Right atrium auricular region (tissue), 2 donors: Measurements from ENCODE around the gene ODAPH. TPM values are rescaled to one million over a fixed set of nuclear protein-coding genes. Genes with fewer than 3 reads are reported as not detected.

Source experiments
- total RNA-seq, 2 donors: library from RNA; depleted of rRNA; stranded (reverse); fragments of >200 nt; gene quantifications; one replicate each; pipeline ENCODE4 v1.1.0, GENCODE V29; 2016

Gene ODAPH
- total RNA-seq, 2 donors from 2014 or later = not detected

Other genes starting within 250 kb of the ODAPH start
- gene RCHY1, start 41.7 kb upstream of the ODAPH start, total RNA-seq = 10 to 100 TPM; 28.6 to 36.3 TPM
- gene THAP6, start 41.6 kb upstream of the ODAPH start, total RNA-seq = 10 to 100 TPM; 10.1 to 13.8 TPM
- 1 to 10 TPM in 1 of 2 donors, under 1 TPM in 1; 0.51 to 1.2 TPM for gene CDKL2, start 74.5 kb downstream of the ODAPH start, total RNA-seq
- gene G3BP2, start 117.3 kb downstream of the ODAPH start, total RNA-seq = 10 to 100 TPM; 59.5 to 65.4 TPM
- gene USO1, start 168.5 kb downstream of the ODAPH start, total RNA-seq = 10 to 100 TPM; 76.4 to 87.2 TPM